Inflammatory macrophage treated with lipopolysaccharide for 1 hour (primary cell): Measurements from ENCODE around the gene SLC37A2.
A peak's percentile ranks its signal among the peaks of the same experiment; 100 is the strongest.

Source experiments
- DNase-seq, 2 donors: peaks; one replicate each; pipeline ENCODE4 v3.0.0-alpha.2; 2020 to 2022

The SLC37A2 gene

GRCh38 chr11:125111343-125112207 is 48.5 kb downstream of the SLC37A2 start, which contains the start of gene TMEM218:
TSS of gene TMEM218 (minus strand) at chr11:125111626. CDS start at chr11:125102241, 9,385 bp downstream.
- DNase-seq, result peak; percentile 99 to 100

- no peak for DNase-seq
Measured at GRCh38 chr11:125112208-125112604, 49.1 kb downstream of the SLC37A2 start.

GRCh38 chr11:125114518-125114917 is 51.4 kb downstream of the SLC37A2 start:
- no peak for DNase-seq

- DNase-seq, result no peak
Measured at GRCh38 chr11:125117429-125117828, 54.3 kb downstream of the SLC37A2 start.

GRCh38 chr11:125123194-125123946 is 60.3 kb downstream of the SLC37A2 start:
- peak in 1 of 2 donors; percentile 50 for DNase-seq

- DNase-seq, result peak; percentile 59 to 62
Measured at GRCh38 chr11:125123947-125124617, 61.0 kb downstream of the SLC37A2 start.

GRCh38 chr11:125124618-125124992 is 61.5 kb downstream of the SLC37A2 start:
- peak; percentile 28 to 70 for DNase-seq

GRCh38 chr11:125128450-125128849 is 65.3 kb downstream of the SLC37A2 start:
- no peak for DNase-seq

GRCh38 chr11:125129316-125129993 is 66.3 kb downstream of the SLC37A2 start:
- DNase-seq, result no peak

GRCh38 chr11:125132071-125132470 is 69.0 kb downstream of the SLC37A2 start:
- DNase-seq, result no peak

- no peak for DNase-seq
Measured at GRCh38 chr11:125132596-125132995, 69.5 kb downstream of the SLC37A2 start.

GRCh38 chr11:125136001-125136400 is 72.9 kb downstream of the SLC37A2 start:
- DNase-seq, result no peak

GRCh38 chr11:125138966-125139365 is 75.9 kb downstream of the SLC37A2 start:
- no peak for DNase-seq

GRCh38 chr11:125139778-125140177 is 76.7 kb downstream of the SLC37A2 start:
- DNase-seq, result no peak
